SK-N-MC (cell line): Measurements from ENCODE around the gene UTP15.

Experiments
- EZH2 ChIP-seq: fragments of 200-600 bp; sonication (generic); IDR thresholded peaks from one replicate; pipeline ENCODE4 v1.6.1; 2017; ENCODE audit warnings: antibody characterized with exemption
- POLR2AphosphoS5 ChIP-seq: IDR thresholded peaks from 2 replicates; pipeline ENCODE4 v1.6.1; 2012; ENCODE audit warnings: mild to moderate bottlenecking, low read depth, low read length, borderline replicate concordance

- no peak for TF ChIP-seq POLR2AphosphoS5
- TF ChIP-seq EZH2: no peak
Observed at GRCh38 chr5:73620334-73620687, 54.8 kb downstream of the UTP15 start.
